Bronchial epithelial cell (primary cell): ENCODE data around the gene ZNF296. TPM values are rescaled to one million over a fixed set of nuclear protein-coding genes. Genes with fewer than 3 reads are reported as not detected.

Source experiments
- DNase-seq: peaks from one replicate; pipeline ENCODE4 v3.0.0-alpha.2; 2010; ENCODE audit warnings: low read depth
- FAIRE-seq: peaks from 2 replicates; lab custom pipeline; 2011; peaks lifted over from hg19 to GRCh38; lab: Jason Lieb, UNC
- H3K27me3 ChIP-seq: 2 replicates; pipeline ENCODE4 v1.5.1; 2011; ENCODE audit warnings: low read length; ENCODE audit not compliant: control insufficient read depth, insufficient read depth
- H3K36me3 ChIP-seq: 2 replicates; pipeline ENCODE4 v1.5.1; 2011; ENCODE audit warnings: low read length; ENCODE audit not compliant: control insufficient read depth, insufficient read depth
- H3K4me3 ChIP-seq: 2 replicates; pipeline ENCODE4 v1.5.1; 2011; ENCODE audit warnings: mild to moderate bottlenecking, low read depth, low read length, control low read depth
- CTCF ChIP-seq: IDR thresholded peaks from 2 replicates; pipeline ENCODE4 v1.5.1; 2011; ENCODE audit warnings: mild to moderate bottlenecking, moderate library complexity, low read length, control low read depth, inconsistent platforms; ENCODE audit not compliant: insufficient read depth, severe bottlenecking
- total RNA-seq: library from RNA; depleted of rRNA; stranded (reverse); fragments of >200 nt; gene quantifications from 2 replicates; pipeline ENCODE4 v1.2.1, GENCODE V29; 2014

ZNF296 gene
- total RNA-seq, 1 donor from 2014 or later = under 0.01 TPM

- DNase-seq = no peak
- H3K27me3 ChIP-seq = no peaks in the 10 kb centered on the region
- peaks cover 17% of the 10 kb centered on the region for H3K36me3 ChIP-seq
- H3K4me3 ChIP-seq = no peak overlapping the region
- TF ChIP-seq CTCF = no peak
- no peak for FAIRE-seq
Measured at GRCh38 chr19:45047188-45047797, 29.0 kb downstream of the ZNF296 start.

GRCh38 chr19:45046355-45046754 lies 29.9 kb downstream of the ZNF296 start:
- no peak for TF ChIP-seq CTCF
- H3K36me3 ChIP-seq = peaks cover 16% of the 10 kb centered on the region
- no peak for FAIRE-seq
- no peak overlapping the region for H3K4me3 ChIP-seq
- no peak for DNase-seq
- no peaks in the 10 kb centered on the region for H3K27me3 ChIP-seq

GRCh38 chr19:45045671-45046353 lies 30.5 kb downstream of the ZNF296 start:
- FAIRE-seq (no peak), DNase-seq (no peak)
- H3K4me3 ChIP-seq = no peak overlapping the region
- no peaks in the 10 kb centered on the region for H3K27me3 ChIP-seq
- H3K36me3 ChIP-seq = peaks cover 16% of the 10 kb centered on the region
- no peak for TF ChIP-seq CTCF

- no peaks in the 10 kb centered on the region for H3K27me3 ChIP-seq
- TF ChIP-seq CTCF = no peak
- H3K4me3 ChIP-seq = no peak overlapping the region
- no peak for FAIRE-seq
- peaks cover 24% of the 10 kb centered on the region for H3K36me3 ChIP-seq
- no peak for DNase-seq
Measured at GRCh38 chr19:45041125-45041524, 35.2 kb downstream of the ZNF296 start.

GRCh38 chr19:45040059-45040771 lies 36.1 kb downstream of the ZNF296 start:
- FAIRE-seq (no peak), DNase-seq (no peak)
- H3K36me3 ChIP-seq = peaks cover 23% of the 10 kb centered on the region
- H3K4me3 ChIP-seq = no peak overlapping the region
- no peaks in the 10 kb centered on the region for H3K27me3 ChIP-seq
- TF ChIP-seq CTCF = no peak
